Keratinocyte (primary cell): ENCODE results near the gene ZNF668.

Experiments
- EZH2 ChIP-seq: IDR thresholded peaks from one replicate; pipeline ENCODE4 v1.6.1; 2012; ENCODE audit warnings: inconsistent platforms, mild to moderate bottlenecking, low read length, moderate library complexity
- TF ChIP-seq, protein P1 (sequence below), 3 experiments: IDR thresholded peaks in 1 of 3; conservative IDR thresholded peaks in 1 of 3; optimal IDR thresholded peaks in 1 of 3; 2 replicates in 2 of 3; 3 replicates in 1 of 3; pipeline versions ENCODE3 to v1.5.1; 2011; ENCODE audit warnings: low read length in 3 of 3, mild to moderate bottlenecking in 3 of 3, moderate library complexity in 2 of 3, control low read depth in 1 of 3, inconsistent platforms in 1 of 3; ENCODE audit not compliant: insufficient read depth in 2 of 3; ENCODE audit errors: extremely low read depth in 1 of 3

DNA sequence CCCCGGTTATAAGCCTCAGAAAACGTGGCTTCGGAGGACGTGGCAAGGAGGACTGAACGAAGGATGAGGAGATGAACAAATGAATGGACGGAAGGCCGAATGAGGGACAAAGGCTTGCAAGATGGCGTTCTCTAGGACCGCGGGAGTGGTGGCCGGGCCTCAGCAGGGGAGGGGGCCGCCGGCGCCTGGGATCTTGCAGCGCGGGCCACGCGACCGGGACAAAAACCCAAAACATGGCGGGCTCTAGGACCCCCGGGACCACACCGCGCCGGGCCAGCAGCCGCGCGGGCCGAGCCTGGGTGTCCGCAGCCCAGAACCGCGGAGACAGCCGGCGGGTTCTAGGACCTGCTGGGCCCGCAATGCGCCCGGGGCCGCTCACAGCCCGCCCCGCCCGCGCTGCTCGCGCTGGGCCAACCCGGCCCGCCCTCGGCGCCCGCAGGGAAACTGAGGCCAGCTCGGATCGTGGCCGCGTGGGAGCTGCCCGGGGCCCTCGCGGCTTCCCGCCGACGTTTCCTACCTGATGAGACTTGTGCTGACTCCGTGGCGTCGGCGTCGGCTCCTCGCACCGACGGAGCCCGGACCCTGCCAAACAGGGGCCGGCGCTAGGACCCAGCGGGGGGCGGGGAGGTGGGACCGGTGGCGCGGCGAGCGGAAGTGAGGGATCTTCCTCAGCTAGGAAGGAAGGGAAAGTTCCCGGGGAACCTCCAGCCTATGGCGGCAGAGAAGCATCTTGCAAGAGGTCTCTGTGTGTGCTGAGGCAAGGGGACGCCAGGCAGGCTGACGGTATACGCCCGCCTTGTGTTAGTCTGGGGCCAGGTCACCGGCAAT, 684 bp downstream of the ZNF668 start:
- TF ChIP-seq, protein P1, sequence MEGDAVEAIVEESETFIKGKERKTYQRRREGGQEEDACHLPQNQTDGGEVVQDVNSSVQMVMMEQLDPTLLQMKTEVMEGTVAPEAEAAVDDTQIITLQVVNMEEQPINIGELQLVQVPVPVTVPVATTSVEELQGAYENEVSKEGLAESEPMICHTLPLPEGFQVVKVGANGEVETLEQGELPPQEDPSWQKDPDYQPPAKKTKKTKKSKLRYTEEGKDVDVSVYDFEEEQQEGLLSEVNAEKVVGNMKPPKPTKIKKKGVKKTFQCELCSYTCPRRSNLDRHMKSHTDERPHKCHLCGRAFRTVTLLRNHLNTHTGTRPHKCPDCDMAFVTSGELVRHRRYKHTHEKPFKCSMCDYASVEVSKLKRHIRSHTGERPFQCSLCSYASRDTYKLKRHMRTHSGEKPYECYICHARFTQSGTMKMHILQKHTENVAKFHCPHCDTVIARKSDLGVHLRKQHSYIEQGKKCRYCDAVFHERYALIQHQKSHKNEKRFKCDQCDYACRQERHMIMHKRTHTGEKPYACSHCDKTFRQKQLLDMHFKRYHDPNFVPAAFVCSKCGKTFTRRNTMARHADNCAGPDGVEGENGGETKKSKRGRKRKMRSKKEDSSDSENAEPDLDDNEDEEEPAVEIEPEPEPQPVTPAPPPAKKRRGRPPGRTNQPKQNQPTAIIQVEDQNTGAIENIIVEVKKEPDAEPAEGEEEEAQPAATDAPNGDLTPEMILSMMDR (optimal IDR thresholded peaks at IDR 0.05 in 1 of 3, IDR thresholded peaks at IDR 0.05 in 1 of 3, conservative IDR thresholded peaks at IDR 0.05 in 1 of 3; ENCODE audit: extremely low read depth in 1 of 3, insufficient read depth in 2 of 3, low read length in 3 of 3): no peak
- no peak for TF ChIP-seq EZH2
